HepG2 (cell line): ENCODE results near the gene RHOT2. TPM values are rescaled to one million over a fixed set of nuclear protein-coding genes. Genes with fewer than 3 reads are reported as not detected.

ENCODE experiments used
- ARID3A ChIP-seq: IDR thresholded peaks from 2 replicates; pipeline ENCODE4 v1.6.1; 2012; ENCODE audit warnings: low read depth, low read length, improper control_type of control experiment
- ETV6 ChIP-seq: sonication (generic); formaldehyde crosslinking; conservative IDR thresholded peaks from 2 replicates; pipeline ENCODE4 v1.4.0; 2020; ENCODE audit warnings: missing genetic modification reagents
- GLMP ChIP-seq: sonication (generic); formaldehyde crosslinking; IDR thresholded peaks from 2 replicates; pipeline ENCODE4 v1.9.0; 2021; ENCODE audit warnings: missing genetic modification reagents, mild to moderate bottlenecking, borderline replicate concordance
- GPBP1L1 ChIP-seq: sonication (generic); formaldehyde crosslinking; IDR thresholded peaks from 2 replicates; pipeline ENCODE4 v1.5.0; 2020; ENCODE audit warnings: mild to moderate bottlenecking, missing genetic modification reagents
- HMG20A ChIP-seq: IDR thresholded peaks from 2 replicates; pipeline ENCODE4 v1.6.1; 2016; ENCODE audit warnings: borderline replicate concordance
- PCBP1 ChIP-seq: fragments of 200-400 bp; formaldehyde crosslinking; IDR thresholded peaks from 2 replicates; pipeline ENCODE4 v1.6.1; 2017; ENCODE audit warnings: mild to moderate bottlenecking, low read depth, low read length, borderline replicate concordance
- RAD21 ChIP-seq: fragments of 450-650 bp; formaldehyde crosslinking; IDR thresholded peaks from 2 replicates; pipeline ENCODE4 v1.5.0; 2020; ENCODE audit warnings: mild to moderate bottlenecking
- SAFB2 ChIP-seq: sonication (generic); formaldehyde crosslinking; IDR thresholded peaks from 2 replicates; pipeline ENCODE4 v1.5.1; 2020; ENCODE audit warnings: missing genetic modification reagents, low read depth, mild to moderate bottlenecking, borderline replicate concordance
- SCMH1 ChIP-seq: sonication (generic); formaldehyde crosslinking; IDR thresholded peaks from 2 replicates; pipeline ENCODE4 v1.9.0; 2021; ENCODE audit warnings: missing genetic modification reagents, mild to moderate bottlenecking, borderline replicate concordance
- SP4 ChIP-seq: sonication (generic); formaldehyde crosslinking; IDR thresholded peaks from 2 replicates; pipeline ENCODE4 v1.8.1; 2023; ENCODE audit warnings: mild to moderate bottlenecking, missing genetic modification reagents
- SRF ChIP-seq: IDR thresholded peaks from 2 replicates; pipeline ENCODE4 v1.6.1; 2011; ENCODE audit warnings: mild to moderate bottlenecking, low read depth, low read length, moderate library complexity
- TOPORS ChIP-seq: sonication (generic); formaldehyde crosslinking; IDR thresholded peaks from 2 replicates; pipeline ENCODE4 v1.8.0; 2023; ENCODE audit warnings: mild to moderate bottlenecking, missing genetic modification reagents
- ZFP90 ChIP-seq: sonication (generic); formaldehyde crosslinking; IDR thresholded peaks from 2 replicates; pipeline ENCODE4 v1.8.0; 2022; ENCODE audit warnings: missing genetic modification reagents, mild to moderate bottlenecking, inconsistent platforms, borderline replicate concordance
- ZNF414 ChIP-seq: sonication (generic); formaldehyde crosslinking; IDR thresholded peaks from 2 replicates; pipeline ENCODE4 v1.5.0; 2020; ENCODE audit warnings: missing genetic modification reagents
- ZNF589 ChIP-seq: sonication (generic); formaldehyde crosslinking; conservative IDR thresholded peaks from 2 replicates; pipeline ENCODE4 v1.8.0; 2022; ENCODE audit warnings: mild to moderate bottlenecking, moderate library complexity, missing genetic modification reagents
- ZNF841 ChIP-seq: sonication (generic); formaldehyde crosslinking; IDR thresholded peaks from 2 replicates; pipeline ENCODE4 v1.8.1; 2023; ENCODE audit warnings: missing genetic modification reagents, borderline replicate concordance
- polyA plus RNA-seq, 8 experiments: library from polyadenylated mRNA; depleted of rRNA in 3 of 8; stranded (reverse) in 7 of 8; unstranded in 1 of 8; fragments of >200 nt; fragmentation: Illumina TruSeq in 4 of 8; extraction: Trizol in 4 of 8; gene quantifications; 2 replicates each; pipeline versions ENCODE4 v1.2.1 to v1.2.3, GENCODE V29; 2011 to 2016; ENCODE audit warnings: low read depth in 4 of 8, missing spikeins in 1 of 8, mixed read lengths in 1 of 8; ENCODE audit not compliant: insufficient read depth in 1 of 8
- total RNA-seq, 5 experiments: library from RNA; depleted of rRNA; stranded (reverse); fragments of >200 nt; fragmentation: Illumina TruSeq; extraction: Trizol; gene quantifications; 2 replicates each; pipeline ENCODE4 v1.2.3, GENCODE V29; 2016; ENCODE audit warnings: low read depth in 1 of 5
- TF ChIP-seq, protein P1 (sequence below): IDR thresholded peaks from 2 replicates; pipeline ENCODE4 v1.6.1; 2016
- TF ChIP-seq, protein P2 (sequence below): sonication (generic); formaldehyde crosslinking; IDR thresholded peaks from 2 replicates; pipeline ENCODE4 v1.8.1; 2023; ENCODE audit warnings: mild to moderate bottlenecking, missing genetic modification reagents, borderline replicate concordance
- TF ChIP-seq, protein P3 (sequence below): sonication (generic); formaldehyde crosslinking; IDR thresholded peaks from 2 replicates; pipeline ENCODE4 v1.4.0; 2020; ENCODE audit warnings: missing genetic modification reagents, mild to moderate bottlenecking, borderline replicate concordance

The RHOT2 gene
- total and polyA plus RNA-seq, 2 of the 13 experiments (the other 11 are each of a cell fraction or from before 2014, with no cell fraction given): 63.6 to 76.9 TPM

- TF ChIP-seq ZNF841 (CRISPR knock-in tag): no peak
- no peak for TF ChIP-seq SRF
- no peak for TF ChIP-seq ZNF414
- TF ChIP-seq SP4 (CRISPR knock-in tag): no peak
- no peak for TF ChIP-seq TOPORS (CRISPR knock-in tag)
- TF ChIP-seq, protein P1, sequence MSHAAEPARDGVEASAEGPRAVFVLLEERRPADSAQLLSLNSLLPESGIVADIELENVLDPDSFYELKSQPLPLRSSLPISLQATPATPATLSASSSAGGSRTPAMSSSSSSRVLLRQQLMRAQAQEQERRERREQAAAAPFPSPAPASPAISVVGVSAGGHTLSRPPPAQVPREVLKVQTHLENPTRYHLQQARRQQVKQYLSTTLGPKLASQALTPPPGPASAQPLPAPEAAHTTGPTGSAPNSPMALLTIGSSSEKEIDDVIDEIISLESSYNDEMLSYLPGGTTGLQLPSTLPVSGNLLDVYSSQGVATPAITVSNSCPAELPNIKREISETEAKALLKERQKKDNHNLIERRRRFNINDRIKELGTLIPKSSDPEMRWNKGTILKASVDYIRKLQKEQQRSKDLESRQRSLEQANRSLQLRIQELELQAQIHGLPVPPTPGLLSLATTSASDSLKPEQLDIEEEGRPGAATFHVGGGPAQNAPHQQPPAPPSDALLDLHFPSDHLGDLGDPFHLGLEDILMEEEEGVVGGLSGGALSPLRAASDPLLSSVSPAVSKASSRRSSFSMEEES (CRISPR knock-in tag): no peak
- no peak for TF ChIP-seq SCMH1 (CRISPR knock-in tag)
- TF ChIP-seq ZFP90 (CRISPR knock-in tag): no peak
- no peak for TF ChIP-seq GLMP
- TF ChIP-seq RAD21 (CRISPR knock-in tag): no peak
- no peak for TF ChIP-seq ETV6 (CRISPR knock-in tag)
- TF ChIP-seq, protein P2, sequence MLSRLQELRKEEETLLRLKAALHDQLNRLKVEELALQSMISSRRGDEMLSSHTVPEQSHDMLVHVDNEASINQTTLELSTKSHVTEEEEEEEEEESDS (CRISPR knock-in tag): no peak
- no peak for TF ChIP-seq ARID3A
- peak; percentile 65; the same call in 1 of the 2 replicates for TF ChIP-seq PCBP1
- no peak for TF ChIP-seq SAFB2 (CRISPR knock-in tag)
- TF ChIP-seq GPBP1L1 (CRISPR knock-in tag): no peak
- no peak for TF ChIP-seq HMG20A (CRISPR knock-in tag)
- TF ChIP-seq ZNF589: no peak
- TF ChIP-seq, protein P3, sequence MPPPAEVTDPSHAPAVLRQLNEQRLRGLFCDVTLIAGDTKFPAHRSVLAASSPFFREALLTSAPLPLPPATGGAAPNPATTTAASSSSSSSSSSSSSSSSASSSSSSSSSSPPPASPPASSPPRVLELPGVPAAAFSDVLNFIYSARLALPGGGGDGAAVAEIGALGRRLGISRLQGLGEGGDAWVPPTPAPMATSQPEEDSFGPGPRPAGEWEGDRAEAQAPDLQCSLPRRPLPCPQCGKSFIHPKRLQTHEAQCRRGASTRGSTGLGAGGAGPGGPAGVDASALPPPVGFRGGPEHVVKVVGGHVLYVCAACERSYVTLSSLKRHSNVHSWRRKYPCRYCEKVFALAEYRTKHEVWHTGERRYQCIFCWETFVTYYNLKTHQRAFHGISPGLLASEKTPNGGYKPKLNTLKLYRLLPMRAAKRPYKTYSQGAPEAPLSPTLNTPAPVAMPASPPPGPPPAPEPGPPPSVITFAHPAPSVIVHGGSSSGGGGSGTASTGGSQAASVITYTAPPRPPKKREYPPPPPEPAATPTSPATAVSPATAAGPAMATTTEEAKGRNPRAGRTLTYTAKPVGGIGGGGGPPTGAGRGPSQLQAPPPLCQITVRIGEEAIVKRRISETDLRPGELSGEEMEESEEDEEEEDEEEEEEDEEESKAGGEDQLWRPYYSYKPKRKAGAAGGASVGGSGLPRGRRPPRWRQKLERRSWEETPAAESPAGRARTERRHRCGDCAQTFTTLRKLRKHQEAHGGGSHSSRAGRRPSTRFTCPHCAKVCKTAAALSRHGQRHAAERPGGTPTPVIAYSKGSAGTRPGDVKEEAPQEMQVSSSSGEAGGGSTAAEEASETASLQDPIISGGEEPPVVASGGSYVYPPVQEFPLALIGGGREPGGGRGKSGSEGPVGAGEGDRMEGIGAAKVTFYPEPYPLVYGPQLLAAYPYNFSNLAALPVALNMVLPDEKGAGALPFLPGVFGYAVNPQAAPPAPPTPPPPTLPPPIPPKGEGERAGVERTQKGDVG (CRISPR knock-in tag): no peak
Observed at GRCh38 chr16:675884-676564, 8.1 kb downstream of the RHOT2 start (continued).
